HG02870 (cell line): ENCODE data around the gene GUCY2D.

Experiments used
- ATAC-seq: cut with Tn5 transposase; IDR thresholded peaks from one replicate; pipeline ENCODE4 v1.9.1; 2021; ENCODE audit warnings: mild to moderate bottlenecking, moderate library complexity; ENCODE audit not compliant: unreplicated experiment

The GUCY2D gene

DNA sequence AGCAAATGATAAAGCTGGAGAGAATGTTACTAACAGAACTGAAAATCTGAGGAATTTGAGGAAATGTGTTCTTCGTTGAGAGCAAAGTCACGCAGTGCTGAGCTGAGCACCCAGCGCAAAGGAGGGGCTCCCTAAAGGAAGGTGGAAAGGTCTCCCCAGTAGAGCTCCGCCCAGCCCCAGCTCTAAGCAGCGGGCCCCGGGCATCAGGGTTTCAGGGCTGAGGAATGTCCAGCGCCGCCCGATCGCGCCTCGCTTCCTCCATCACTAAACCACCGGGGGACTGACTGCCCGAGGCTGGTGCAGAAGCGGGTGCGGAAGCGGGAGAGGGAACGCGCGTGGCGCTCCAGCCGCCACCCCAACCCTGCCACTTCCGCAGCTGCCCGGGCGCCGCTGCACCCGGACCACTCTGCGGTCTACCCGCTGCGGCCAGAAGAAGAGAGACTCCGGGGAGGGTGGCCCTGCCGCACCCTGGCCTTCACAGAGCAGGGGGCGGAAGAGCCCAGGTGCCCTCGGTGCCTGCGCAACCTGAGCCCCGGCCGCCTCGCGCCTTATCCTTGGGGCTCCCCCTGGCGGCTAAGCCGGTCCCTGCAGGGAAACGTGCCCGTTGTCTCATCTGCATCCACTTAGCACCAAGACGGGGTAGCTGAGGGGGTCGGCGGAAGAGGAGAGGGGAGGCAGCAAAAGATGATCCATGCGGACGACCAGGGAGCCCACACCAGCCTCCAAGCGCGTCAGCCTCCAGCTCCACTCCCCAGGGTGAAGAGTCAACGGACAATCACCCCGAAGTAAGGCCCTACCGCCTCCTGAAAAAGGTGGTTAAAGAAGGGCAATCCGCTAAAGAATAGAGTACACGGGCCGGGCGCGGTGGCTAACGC, 12.4 kb upstream of the GUCY2D start:
- no peak for ATAC-seq

DNA sequence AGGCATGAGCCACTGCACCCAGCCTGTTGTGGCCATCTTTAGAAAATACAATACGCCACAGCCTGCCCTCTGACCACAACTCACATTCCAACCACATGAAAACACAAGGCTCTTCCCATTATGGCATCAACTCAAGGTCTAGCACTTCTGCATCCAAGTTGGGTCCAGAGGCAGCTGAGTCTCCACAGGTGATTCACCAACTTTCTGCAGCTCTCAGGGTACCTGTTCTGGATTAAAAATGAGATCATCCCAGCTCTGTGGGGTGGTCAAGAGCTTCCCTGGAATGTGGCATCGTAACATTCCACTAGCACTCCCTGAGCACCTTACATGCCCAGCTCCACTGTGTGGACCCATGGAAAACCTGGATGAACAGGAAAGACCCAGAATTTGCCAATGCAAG, 9.9 kb upstream of the GUCY2D start:
- no peak for ATAC-seq

DNA sequence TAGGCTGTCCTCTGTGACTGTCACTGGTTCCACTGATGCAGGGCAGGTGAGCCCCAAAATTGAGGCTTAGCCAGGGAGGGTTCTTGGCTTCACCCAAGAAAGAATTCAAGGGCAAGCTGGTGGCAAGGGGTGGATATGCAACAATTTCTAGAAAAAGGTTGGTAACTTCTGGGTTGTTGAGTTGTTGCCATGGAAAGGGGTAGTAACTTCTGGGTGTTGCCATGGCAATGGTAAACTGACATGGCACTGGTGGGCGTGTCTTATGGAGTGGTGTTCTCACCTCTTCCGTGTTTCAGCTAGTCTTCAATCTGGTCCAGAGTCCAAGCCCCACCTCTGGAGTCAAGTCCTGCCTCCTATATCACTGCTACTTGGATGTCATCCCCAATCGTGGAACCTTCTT, 9.5 kb upstream of the GUCY2D start:
- ATAC-seq, result no peak

- no peak for ATAC-seq
Observed at GRCh38 chr17:7993972-7994589, 8.3 kb upstream of the GUCY2D start.

GRCh38 chr17:7995724-7996123, 6.7 kb upstream of the GUCY2D start:
- no peak for ATAC-seq

GRCh38 chr17:7997186-7997585, 5.2 kb upstream of the GUCY2D start:
- ATAC-seq, result no peak

- no peak for ATAC-seq
Observed at GRCh38 chr17:8002721-8003593, 542 bp downstream of the GUCY2D start.

- no peak for ATAC-seq
Observed at GRCh38 chr17:8003594-8004181, 1.3 kb downstream of the GUCY2D start.

DNA sequence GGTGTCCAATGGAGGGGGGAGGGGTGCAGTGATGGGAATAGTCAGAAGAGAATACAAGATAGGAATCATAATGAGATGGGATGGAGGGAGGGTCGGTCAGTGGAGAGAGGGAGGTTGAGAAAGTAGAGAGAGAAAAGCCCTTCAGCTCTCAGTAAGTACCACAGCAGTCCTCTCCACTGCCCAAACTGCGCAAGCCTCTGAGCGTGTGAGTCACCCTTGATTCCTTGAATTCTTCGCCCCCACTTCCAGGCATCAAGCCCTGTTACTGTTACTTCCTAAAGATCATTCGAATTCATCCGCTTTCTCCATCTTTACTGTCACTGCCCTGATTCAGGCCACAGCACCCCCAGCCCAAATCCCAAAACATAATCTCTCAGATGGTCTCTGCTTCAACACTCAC, 2.5 kb downstream of the GUCY2D start:
- ATAC-seq, result no peak

DNA sequence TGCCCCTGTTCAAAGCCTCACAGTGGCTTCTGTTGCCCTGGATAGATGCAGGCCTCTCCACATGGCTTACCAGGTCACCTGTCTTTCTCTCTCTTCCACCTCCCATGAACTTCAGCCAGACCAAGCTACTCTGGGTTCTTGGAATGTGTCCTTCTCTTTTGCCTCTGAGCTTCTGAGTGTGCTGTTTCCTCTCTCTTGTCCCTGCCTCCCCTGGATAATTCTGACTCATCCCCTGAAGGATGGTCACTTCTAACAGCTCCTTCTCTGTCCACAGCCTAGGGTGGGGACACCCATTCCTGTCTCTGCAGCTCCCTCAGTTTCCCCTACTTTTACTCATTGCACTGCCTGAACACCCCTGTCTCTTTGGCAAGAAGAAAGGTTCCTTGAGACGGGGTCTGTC, 2.9 kb downstream of the GUCY2D start:
- no peak for ATAC-seq

DNA sequence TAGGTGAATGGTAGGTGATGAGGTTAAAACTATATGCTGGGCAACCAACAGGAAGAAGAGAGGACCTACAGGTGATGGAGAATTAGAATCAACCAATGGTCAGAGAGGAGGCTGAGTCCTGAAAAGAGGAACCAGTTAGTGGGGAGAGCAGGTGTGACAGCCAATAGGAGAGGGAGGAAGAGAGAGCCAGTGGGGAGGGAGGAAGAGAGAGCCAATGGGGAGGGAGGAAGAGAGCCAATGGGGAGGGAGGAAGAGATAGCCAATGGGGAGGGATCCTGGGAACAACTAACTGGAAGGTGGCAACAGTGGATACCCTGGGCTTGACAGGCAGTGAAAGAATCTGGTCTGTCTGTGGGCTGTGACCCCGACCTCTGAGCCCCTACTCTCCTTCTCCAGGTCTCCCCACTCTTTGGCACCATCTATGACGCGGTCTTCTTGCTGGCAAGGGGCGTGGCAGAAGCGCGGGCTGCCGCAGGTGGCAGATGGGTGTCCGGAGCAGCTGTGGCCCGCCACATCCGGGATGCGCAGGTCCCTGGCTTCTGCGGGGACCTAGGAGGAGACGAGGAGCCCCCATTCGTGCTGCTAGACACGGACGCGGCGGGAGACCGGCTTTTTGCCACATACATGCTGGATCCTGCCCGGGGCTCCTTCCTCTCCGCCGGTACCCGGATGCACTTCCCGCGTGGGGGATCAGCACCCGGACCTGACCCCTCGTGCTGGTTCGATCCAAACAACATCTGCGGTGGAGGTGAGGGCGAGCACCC, 3.7 kb downstream of the GUCY2D start:
- ATAC-seq, result no peak

- no peak for ATAC-seq
Observed at GRCh38 chr17:8006836-8007680, 4.6 kb downstream of the GUCY2D start.

DNA sequence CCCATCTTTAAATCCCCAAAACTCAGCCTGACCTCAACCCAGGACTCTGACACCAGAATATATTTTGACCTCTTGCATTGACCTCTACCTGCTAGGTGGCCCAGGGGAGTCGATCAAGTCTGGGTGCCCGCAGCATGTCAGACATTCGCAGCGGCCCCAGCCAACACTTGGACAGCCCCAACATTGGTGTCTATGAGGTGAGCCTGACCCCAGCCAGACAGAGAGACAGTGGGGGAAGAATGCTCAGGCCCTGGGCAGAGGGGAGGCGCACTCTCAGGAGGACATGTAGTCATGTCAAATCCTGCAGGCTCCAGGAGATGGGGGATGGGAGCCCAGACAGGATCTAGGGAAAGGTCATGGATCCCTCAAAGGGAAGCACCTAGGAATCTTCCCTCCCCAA, 5.4 kb downstream of the GUCY2D start:
- ATAC-seq, result no peak

DNA sequence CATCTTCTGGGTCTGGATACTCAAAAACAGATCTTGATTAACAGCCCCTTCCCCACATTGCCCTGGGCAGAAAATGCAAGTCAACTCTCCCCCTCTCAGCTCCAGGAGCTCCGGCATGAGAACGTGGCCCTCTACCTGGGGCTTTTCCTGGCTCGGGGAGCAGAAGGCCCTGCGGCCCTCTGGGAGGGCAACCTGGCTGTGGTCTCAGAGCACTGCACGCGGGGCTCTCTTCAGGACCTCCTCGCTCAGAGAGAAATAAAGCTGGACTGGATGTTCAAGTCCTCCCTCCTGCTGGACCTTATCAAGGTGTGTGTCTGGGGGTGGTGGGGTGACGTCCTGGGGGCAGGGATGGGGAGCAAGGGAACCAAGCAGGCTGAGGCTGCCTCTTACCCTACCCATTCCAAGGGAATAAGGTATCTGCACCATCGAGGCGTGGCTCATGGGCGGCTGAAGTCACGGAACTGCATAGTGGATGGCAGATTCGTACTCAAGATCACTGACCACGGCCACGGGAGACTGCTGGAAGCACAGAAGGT, 9.7 kb downstream of the GUCY2D start:
- no peak for ATAC-seq

GRCh38 chr17:8012996-8013640, 10.7 kb downstream of the GUCY2D start:
- no peak for ATAC-seq

DNA sequence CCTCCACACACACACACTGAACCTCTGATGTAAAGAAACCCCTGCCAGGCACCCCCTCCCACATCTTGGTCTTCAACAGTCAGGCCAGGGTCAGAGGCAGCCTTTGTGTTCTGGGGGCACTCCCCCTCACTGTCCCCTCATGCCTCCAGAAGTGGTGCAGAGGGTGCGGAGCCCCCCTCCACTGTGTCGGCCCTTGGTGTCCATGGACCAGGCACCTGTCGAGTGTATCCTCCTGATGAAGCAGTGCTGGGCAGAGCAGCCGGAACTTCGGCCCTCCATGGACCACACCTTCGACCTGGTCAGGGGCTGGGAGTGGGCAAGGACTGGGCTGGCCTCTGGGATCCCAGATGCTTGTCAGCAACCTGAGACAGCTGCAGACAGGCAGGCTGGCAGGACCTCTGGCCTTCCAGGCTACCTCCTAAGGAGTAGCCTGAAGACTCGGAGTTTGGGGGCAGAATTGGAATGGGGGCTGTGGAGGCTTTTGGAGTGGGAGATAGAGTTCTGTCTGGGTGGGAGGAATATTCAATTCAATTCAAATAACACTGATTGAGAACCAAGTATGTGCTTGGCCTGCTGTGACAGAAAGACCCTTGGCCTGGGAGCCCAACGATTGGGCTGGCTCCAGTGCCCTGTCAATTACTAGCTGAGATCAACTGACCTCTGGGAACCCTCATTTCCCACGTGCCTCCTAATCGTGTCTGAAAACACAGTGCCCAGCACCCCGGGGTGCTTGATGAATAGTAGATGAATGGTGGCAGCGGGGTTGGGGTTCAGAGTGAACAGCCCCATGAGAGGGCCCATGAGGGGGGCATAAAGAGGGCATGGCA, 11.5 kb downstream of the GUCY2D start:
- no peak for ATAC-seq

- ATAC-seq, result no peak
Observed at GRCh38 chr17:8014558-8014850, 12.1 kb downstream of the GUCY2D start.
